Measurements from ENCODE around the gene CCDC40.

- TF ChIP-seq EZH2phosphoT487 (IDR thresholded peaks at IDR 0.05; ENCODE audit: insufficient read depth, low read depth) = no peak
- no peak for TF ChIP-seq EZH2 (IDR thresholded peaks at IDR 0.05; ENCODE audit: insufficient read depth, poor library complexity, severe bottlenecking)
Measured at GRCh38 chr17:80111702-80112470, 75.4 kb downstream of the CCDC40 start.

Data from GM23248 (cell line).